Naive thymus-derived CD4-positive, alpha-beta T cell (primary cell): ENCODE data around the gene GPC6. TPM values are rescaled to one million over a fixed set of nuclear protein-coding genes. Genes with fewer than 3 reads are reported as not detected.

Experiments
- ATAC-seq: fragments of 150-1000 bp; cut with Tn5 transposase; 2 replicates; pipeline ENCODE4 v1.10.0; 2021; ENCODE audit warnings: mild to moderate bottlenecking, moderate library complexity
- CTCF ChIA-PET: fragments of 350-600 bp; sonication (Branson Sonifier 250); formaldehyde crosslinking; loops from one replicate; lab custom pipeline; 2021; ENCODE audit warnings: antibody characterized with exemption; lab: Charles Lee
- POLR2A ChIA-PET: fragments of 350-600 bp; sonication (Branson Sonifier 250); formaldehyde crosslinking; loops from one replicate; lab custom pipeline; 2021; ENCODE audit warnings: antibody characterized with exemption, inconsistent platforms; lab: Charles Lee
- DNase-seq, 9 donors: peaks; one replicate each; pipeline versions ENCODE4 v3.0.0 to v3.0.0-alpha.2; 2020 to 2022; ENCODE audit warnings: mixed read lengths in 1 of 9
- H3K27ac ChIP-seq: one replicate; pipeline ENCODE4 v1.7.0; 2013; ENCODE audit warnings: mild to moderate bottlenecking, low read depth, low read length, moderate library complexity
- H3K27me3 ChIP-seq, 2 donors: one replicate each; pipeline ENCODE4 v1.7.0; 2013; ENCODE audit warnings: low read length in 2 of 2, mild to moderate bottlenecking in 2 of 2, moderate library complexity in 2 of 2; ENCODE audit not compliant: control insufficient read depth in 2 of 2, insufficient read depth in 2 of 2
- H3K36me3 ChIP-seq, 3 experiments: 1 replicate in 2 of 3; 2 replicates in 1 of 3; pipeline ENCODE4 v1.7.0; 2013; ENCODE audit warnings: low read length in 3 of 3, mild to moderate bottlenecking in 3 of 3, moderate library complexity in 1 of 3; ENCODE audit not compliant: insufficient read depth in 3 of 3, control insufficient read depth in 2 of 3
- H3K4me1 ChIP-seq, 2 donors: one replicate each; pipeline ENCODE4 v1.7.0; 2013; ENCODE audit warnings: low read length in 2 of 2, mild to moderate bottlenecking in 2 of 2, moderate library complexity in 1 of 2; ENCODE audit not compliant: control insufficient read depth in 2 of 2, insufficient read depth in 2 of 2
- H3K4me3 ChIP-seq: 2 replicates; pipeline ENCODE4 v1.7.0; 2013; ENCODE audit warnings: mild to moderate bottlenecking, low read length
- H3K9me3 ChIP-seq, 3 experiments: 1 replicate in 2 of 3; 2 replicates in 1 of 3; pipeline ENCODE4 v1.7.0; 2013; ENCODE audit warnings: low read length in 3 of 3; ENCODE audit not compliant: control insufficient read depth in 2 of 3
- H3K27ac Mint-ChIP-seq, 9 donors: one replicate each; pipeline ENCODE4 v1.8.0; 2020 to 2022; ENCODE audit warnings: mixed read lengths in 9 of 9, mild to moderate bottlenecking in 8 of 9, moderate library complexity in 5 of 9, inconsistent platforms in 2 of 9
- H3K27me3 Mint-ChIP-seq, 5 donors: one replicate each; pipeline ENCODE4 v1.8.0; 2021 to 2022; ENCODE audit warnings: mixed read lengths in 5 of 5, mild to moderate bottlenecking in 1 of 5
- H3K36me3 Mint-ChIP-seq, 5 donors: one replicate each; pipeline ENCODE4 v1.8.0; 2020 to 2022; ENCODE audit warnings: mixed read lengths in 5 of 5, mild to moderate bottlenecking in 3 of 5, inconsistent platforms in 1 of 5
- H3K4me1 Mint-ChIP-seq, 7 donors: one replicate each; pipeline ENCODE4 v1.8.0; 2020 to 2022; ENCODE audit warnings: mixed read lengths in 7 of 7, mild to moderate bottlenecking in 3 of 7, inconsistent platforms in 1 of 7
- H3K4me3 Mint-ChIP-seq, 10 donors: one replicate each; pipeline ENCODE4 v1.8.0; 2020 to 2022; ENCODE audit warnings: mild to moderate bottlenecking in 10 of 10, mixed read lengths in 10 of 10, moderate library complexity in 6 of 10, inconsistent platforms in 2 of 10
- H3K9me3 Mint-ChIP-seq, 11 donors: one replicate each; pipeline ENCODE4 v1.8.0; 2020 to 2022; ENCODE audit warnings: mixed read lengths in 11 of 11, mild to moderate bottlenecking in 4 of 11, inconsistent platforms in 1 of 11, moderate library complexity in 1 of 11
- intact Hi-C, 2 donors: fragments of 100-400 bp; cut with micrococcal nuclease; formaldehyde crosslinking; loops; one replicate each; pipeline ENCODE4 v1.15.1; 2023
- polyA plus RNA-seq, 2 donors: library from polyadenylated mRNA; unstranded; fragments of 300-500 nt; fragmentation: Illumina TruSeq; gene quantifications; one replicate each; pipeline ENCODE4 v1.2.3, GENCODE V29; 2021
- total RNA-seq, 6 experiments: library from RNA in 5 of 6; stranded (reverse) in 5 of 6; gene quantifications; 1 replicate in 5 of 6; 2 replicates in 1 of 6; pipeline ENCODE4 v1.2.3 and lab custom pipeline; 2021 to 2026

The GPC6 gene
- total and polyA plus RNA-seq, 7 experiments from 2014 or later: not detected

GRCh38 chr13:94120878-94121277 is 894.3 kb downstream of the GPC6 start:
- Mint-ChIP-seq H3K27ac (no peak overlapping the region), H3K4me3 (no peak overlapping the region), H3K27me3 (peaks cover 3 to 27% (median 5%) of the 10 kb centered on the region in 5 donors), H3K4me1 (peaks cover 0 to 4% (median 0%) of the 10 kb centered on the region in 7 donors), H3K36me3 (no peaks in the 10 kb centered on the region), H3K9me3 (peaks cover 0 to 2% (median 0%) of the 10 kb centered on the region in 11 donors)
- H3K4me3 ChIP-seq: no peak overlapping the region
- no peaks in the 10 kb centered on the region for H3K36me3 ChIP-seq
- H3K4me1 ChIP-seq: no peaks in the 10 kb centered on the region
- intact Hi-C loops: no loop called here
- ATAC-seq: no peak
- ChIA-PET POLR2A (no interaction called here), CTCF (no interaction called here)
- H3K27me3 ChIP-seq: peaks cover 0 to 5% of the 10 kb centered on the region in 2 donors
- no peak for DNase-seq
- H3K27ac ChIP-seq: no peak overlapping the region
- H3K9me3 ChIP-seq: no peaks in the 10 kb centered on the region

- no peak for ATAC-seq
- no peaks in the 10 kb centered on the region for H3K36me3 ChIP-seq
- Mint-ChIP-seq H3K36me3 (no peaks in the 10 kb centered on the region), H3K4me3 (no peak overlapping the region), H3K27ac (no peak overlapping the region), H3K27me3 (peaks cover 3 to 27% (median 5%) of the 10 kb centered on the region in 5 donors), H3K4me1 (peaks cover 0 to 4% (median 0%) of the 10 kb centered on the region in 7 donors), H3K9me3 (peaks cover 0 to 2% (median 0%) of the 10 kb centered on the region in 11 donors)
- CTCF ChIA-PET: no interaction called here
- POLR2A ChIA-PET: no interaction called here
- no peak overlapping the region for H3K27ac ChIP-seq
- H3K9me3 ChIP-seq: no peaks in the 10 kb centered on the region
- no peaks in the 10 kb centered on the region for H3K4me1 ChIP-seq
- intact Hi-C loops: no loop called here
- H3K4me3 ChIP-seq: no peak overlapping the region
- H3K27me3 ChIP-seq: peaks cover 0 to 5% of the 10 kb centered on the region in 2 donors
- no peak for DNase-seq
Measured at GRCh38 chr13:94121686-94122085, 895.1 kb downstream of the GPC6 start.

GRCh38 chr13:94122300-94122915 is 895.8 kb downstream of the GPC6 start:
- Histone ChIP-seq H3K27ac (no peak overlapping the region), H3K9me3 (no peaks in the 10 kb centered on the region), H3K4me3 (no peak overlapping the region), H3K36me3 (no peaks in the 10 kb centered on the region), H3K27me3 (peaks cover 0 to 5% of the 10 kb centered on the region in 2 donors), H3K4me1 (no peaks in the 10 kb centered on the region)
- no peak for DNase-seq
- no peak overlapping the region for H3K27ac Mint-ChIP-seq
- POLR2A ChIA-PET: no interaction called here
- peaks cover 3 to 31% (median 5%) of the 10 kb centered on the region in 5 donors for H3K27me3 Mint-ChIP-seq
- no peak overlapping the region for H3K4me3 Mint-ChIP-seq
- peaks cover 0 to 2% (median 0%) of the 10 kb centered on the region in 11 donors for H3K9me3 Mint-ChIP-seq
- ATAC-seq: no peak
- no peaks in the 10 kb centered on the region for H3K36me3 Mint-ChIP-seq
- peaks cover 0 to 4% (median 0%) of the 10 kb centered on the region in 7 donors for H3K4me1 Mint-ChIP-seq
- CTCF ChIA-PET: no interaction called here
- intact Hi-C loops: no loop called here

- peaks cover 0 to 1% (median 0%) of the 10 kb centered on the region in 7 donors for H3K4me1 Mint-ChIP-seq
- H3K27ac Mint-ChIP-seq: no peak overlapping the region
- DNase-seq (no peak), ATAC-seq (no peak)
- CTCF ChIA-PET: no interaction called here
- Histone ChIP-seq H3K9me3 (no peaks in the 10 kb centered on the region), H3K36me3 (no peaks in the 10 kb centered on the region), H3K27ac (no peak overlapping the region), H3K4me1 (no peaks in the 10 kb centered on the region), H3K4me3 (no peak overlapping the region), H3K27me3 (peaks cover 0 to 5% of the 10 kb centered on the region in 2 donors)
- no peak overlapping the region for H3K4me3 Mint-ChIP-seq
- H3K9me3 Mint-ChIP-seq: peaks cover 0 to 2% (median 0%) of the 10 kb centered on the region in 11 donors
- H3K27me3 Mint-ChIP-seq: peaks cover 3 to 31% (median 5%) of the 10 kb centered on the region in 5 donors
- intact Hi-C loops: no loop called here
- POLR2A ChIA-PET: no interaction called here
- H3K36me3 Mint-ChIP-seq: no peaks in the 10 kb centered on the region
Measured at GRCh38 chr13:94123557-94123956, 897.0 kb downstream of the GPC6 start.

GRCh38 chr13:94128430-94128829 is 901.8 kb downstream of the GPC6 start:
- Histone ChIP-seq H3K27me3 (no peaks in the 10 kb centered on the region), H3K27ac (no peak overlapping the region), H3K4me3 (no peak overlapping the region), H3K4me1 (no peaks in the 10 kb centered on the region), H3K9me3 (no peaks in the 10 kb centered on the region), H3K36me3 (no peaks in the 10 kb centered on the region)
- DNase-seq: no peak
- Mint-ChIP-seq H3K36me3 (no peaks in the 10 kb centered on the region), H3K4me3 (no peak overlapping the region), H3K27me3 (peaks cover 0 to 12% (median 4%) of the 10 kb centered on the region in 5 donors), H3K4me1 (no peaks in the 10 kb centered on the region), H3K9me3 (peaks cover 0 to 2% (median 0%) of the 10 kb centered on the region in 11 donors), H3K27ac (no peak overlapping the region)
- intact Hi-C loops: no loop called here
- CTCF ChIA-PET: no interaction called here
- no peak for ATAC-seq
- POLR2A ChIA-PET: no interaction called here

- no peak for ATAC-seq
- no peak overlapping the region for H3K4me3 ChIP-seq
- no peaks in the 10 kb centered on the region for H3K36me3 ChIP-seq
- H3K27me3 Mint-ChIP-seq: peaks cover 0 to 6% (median 4%) of the 10 kb centered on the region in 5 donors
- no peaks in the 10 kb centered on the region for H3K27me3 ChIP-seq
- no peaks in the 10 kb centered on the region for H3K36me3 Mint-ChIP-seq
- H3K27ac Mint-ChIP-seq: no peak overlapping the region
- H3K4me1 Mint-ChIP-seq: no peaks in the 10 kb centered on the region
- POLR2A ChIA-PET: no interaction called here
- no peaks in the 10 kb centered on the region for H3K9me3 ChIP-seq
- no peak overlapping the region for H3K4me3 Mint-ChIP-seq
- no peak overlapping the region for H3K27ac ChIP-seq
- intact Hi-C loops: no loop called here
- H3K4me1 ChIP-seq: no peaks in the 10 kb centered on the region
- H3K9me3 Mint-ChIP-seq: peaks cover 0 to 2% (median 0%) of the 10 kb centered on the region in 11 donors
- CTCF ChIA-PET: no interaction called here
- no peak for DNase-seq
Measured at GRCh38 chr13:94129490-94129894, 902.9 kb downstream of the GPC6 start.

- CTCF ChIA-PET: no interaction called here
- peaks cover 0 to 8% (median 0%) of the 10 kb centered on the region in 5 donors for H3K27me3 Mint-ChIP-seq
- H3K9me3 Mint-ChIP-seq: no peaks in the 10 kb centered on the region
- intact Hi-C loops: no loop called here
- H3K4me3 ChIP-seq: no peak overlapping the region
- H3K4me3 Mint-ChIP-seq: no peak overlapping the region
- no peaks in the 10 kb centered on the region for H3K9me3 ChIP-seq
- DNase-seq (no peak), ATAC-seq (no peak)
- H3K36me3 ChIP-seq: no peaks in the 10 kb centered on the region
- no peak overlapping the region for H3K27ac ChIP-seq
- H3K27ac Mint-ChIP-seq: no peak overlapping the region
- H3K27me3 ChIP-seq: no peaks in the 10 kb centered on the region
- POLR2A ChIA-PET: no interaction called here
- no peaks in the 10 kb centered on the region for H3K36me3 Mint-ChIP-seq
- H3K4me1 Mint-ChIP-seq: no peaks in the 10 kb centered on the region
- H3K4me1 ChIP-seq: no peaks in the 10 kb centered on the region
Measured at GRCh38 chr13:94138831-94139230, 912.2 kb downstream of the GPC6 start.
